Endothelial cell of umbilical vein (primary cell): Measurements from ENCODE around the gene PLA2G5. TPM values are rescaled to one million over a fixed set of nuclear protein-coding genes. Genes with fewer than 3 reads are reported as not detected.
"Not testable (repeated sequence)": the region's sequence is repeated elsewhere in the genome, so short reads cannot be mapped to it uniquely, and the experiment has no call there.

Experiments used
- BruUV-seq: library from RNA; stranded (reverse); fragments of 400-500 nt; replicated peaks from 2 replicates; lab custom pipeline; 2021; lab: Mats Ljungman, UMichigan
- CTCF ChIA-PET: fragments of 300-600, 350-600 bp; sonication (Branson Sonifier 250); formaldehyde crosslinking; loops from one replicate; lab custom pipeline; 2021; ENCODE audit warnings: antibody characterized with exemption, inconsistent platforms; lab: Charles Lee
- POLR2A ChIA-PET: fragments of 300-600, 350-600 bp; sonication (Branson Sonifier 250); formaldehyde crosslinking; loops from one replicate; lab custom pipeline; 2021; ENCODE audit warnings: antibody characterized with exemption, inconsistent platforms; lab: Charles Lee
- DNase-seq: peaks from one replicate; pipeline ENCODE4 v3.0.0-alpha.2; 2011; ENCODE audit warnings: low read depth, low spot score
- FAIRE-seq: peaks from 2 replicates; lab custom pipeline; 2011; peaks lifted over from hg19 to GRCh38; lab: Jason Lieb, UNC
- H2AFZ ChIP-seq: 2 replicates; pipeline ENCODE4 v1.6.0; 2012; ENCODE audit warnings: low read depth, low read length, control low read depth, inconsistent platforms
- H3K27ac ChIP-seq: 2 replicates; pipeline ENCODE4 v1.5.1; 2011; ENCODE audit warnings: low read depth, mild to moderate bottlenecking, control low read depth, low read length, moderate library complexity; ENCODE audit not compliant: insufficient read depth
- H3K27me3 ChIP-seq, 2 experiments: 2 replicates each; pipeline versions ENCODE4 v1.6.0 to v1.6.1; 2011; ENCODE audit warnings: low read length in 2 of 2, mixed read lengths in 1 of 2; ENCODE audit not compliant: control insufficient read depth in 2 of 2, insufficient read depth in 2 of 2
- H3K36me3 ChIP-seq, 2 experiments: 2 replicates in 1 of 2; 3 replicates in 1 of 2; pipeline ENCODE4 v1.5.1; 2011; ENCODE audit warnings: low read length in 2 of 2, mild to moderate bottlenecking in 1 of 2, moderate library complexity in 1 of 2; ENCODE audit not compliant: control insufficient read depth in 2 of 2, insufficient read depth in 2 of 2; ENCODE audit errors: extremely low read depth in 1 of 2
- H3K4me1 ChIP-seq: 3 replicates; pipeline ENCODE4 v1.5.1; 2011; ENCODE audit warnings: mild to moderate bottlenecking, low read length; ENCODE audit not compliant: control insufficient read depth, insufficient read depth; ENCODE audit errors: extremely low read depth
- H3K4me2 ChIP-seq: 2 replicates; pipeline ENCODE4 v1.6.1; 2011; ENCODE audit warnings: low read length, control low read depth, mixed read lengths; ENCODE audit not compliant: insufficient read depth
- H3K4me3 ChIP-seq, 3 experiments: fragments of 200-600 bp in 1 of 3; sonication (generic), shearing (Covaris generic) in 1 of 3; replicated peaks in 1 of 3; 2 replicates each; pipeline ENCODE4 v1.5.1; 2011 to 2016; ENCODE audit warnings: control low read depth in 3 of 3, low read length in 3 of 3, mild to moderate bottlenecking in 2 of 3, inconsistent platforms in 1 of 3, low read depth in 1 of 3, moderate library complexity in 1 of 3; ENCODE audit not compliant: insufficient read depth in 1 of 3
- H3K79me2 ChIP-seq: 2 replicates; pipeline ENCODE4 v1.6.0; 2012; ENCODE audit warnings: low read length, inconsistent platforms; ENCODE audit not compliant: control insufficient read depth, insufficient read depth
- H3K9ac ChIP-seq: replicated peaks from 2 replicates; pipeline ENCODE3; 2011; ENCODE audit warnings: low read length, control low read depth; ENCODE audit not compliant: insufficient read depth; ENCODE audit errors: extremely low read depth
- H3K9me1 ChIP-seq: replicated peaks from 3 replicates; pipeline ENCODE4 v1.6.0; 2011; ENCODE audit warnings: mild to moderate bottlenecking, low read length; ENCODE audit not compliant: control insufficient read depth, insufficient read depth; ENCODE audit errors: extremely low read depth
- H3K9me3 ChIP-seq: replicated peaks from 2 replicates; pipeline ENCODE4 v1.5.1; 2012; ENCODE audit warnings: low read length, inconsistent platforms; ENCODE audit not compliant: control insufficient read depth, insufficient read depth
- H4K20me1 ChIP-seq: replicated peaks from 2 replicates; pipeline ENCODE3; 2011; ENCODE audit warnings: mild to moderate bottlenecking, low read length; ENCODE audit not compliant: control insufficient read depth, insufficient read depth; ENCODE audit errors: extremely low read depth
- CTCF ChIP-seq, 2 donors: IDR thresholded peaks; 1 replicate in 1 of 2; 2 replicates in 1 of 2; pipeline ENCODE4 v1.5.1; 2011; ENCODE audit warnings: low read length in 2 of 2, mild to moderate bottlenecking in 2 of 2, moderate library complexity in 2 of 2, control low read depth in 1 of 2, inconsistent platforms in 1 of 2, low read depth in 1 of 2; ENCODE audit not compliant: insufficient read depth in 1 of 2; ENCODE audit errors: extremely low read depth in 1 of 2
- EZH2 ChIP-seq: IDR thresholded peaks from 2 replicates; pipeline ENCODE4 v1.6.1; 2012; ENCODE audit warnings: borderline replicate concordance, low read depth, mild to moderate bottlenecking, moderate library complexity, low read length, inconsistent platforms; ENCODE audit not compliant: severe bottlenecking
- FOS ChIP-seq: IDR thresholded peaks from 2 replicates; pipeline ENCODE4 v1.6.1; 2011; ENCODE audit warnings: mild to moderate bottlenecking, low read length, moderate library complexity, borderline replicate concordance; ENCODE audit not compliant: insufficient read depth
- GATA2 ChIP-seq: IDR thresholded peaks from 2 replicates; pipeline ENCODE4 v1.7.0; 2011; ENCODE audit warnings: low read depth, mild to moderate bottlenecking, moderate library complexity, mixed read lengths, low read length; ENCODE audit not compliant: insufficient read length, insufficient read depth
- JUN ChIP-seq: IDR thresholded peaks from 2 replicates; pipeline ENCODE4 v1.6.1; 2011; ENCODE audit warnings: borderline replicate concordance, low read depth; ENCODE audit not compliant: insufficient read length, insufficient read depth
- MAX ChIP-seq: IDR thresholded peaks from 2 replicates; pipeline ENCODE4 v1.6.1; 2011; ENCODE audit not compliant: insufficient read depth, insufficient read length
- MYC ChIP-seq: IDR thresholded peaks from one replicate; pipeline ENCODE4 v1.6.1; 2011; ENCODE audit warnings: mild to moderate bottlenecking, low read depth, low read length
- POLR2A ChIP-seq: IDR thresholded peaks from 2 replicates; pipeline ENCODE4 v1.6.1; 2012; ENCODE audit warnings: low read depth, mild to moderate bottlenecking, control low read depth, low read length
- POLR2AphosphoS5 ChIP-seq: IDR thresholded peaks from 2 replicates; pipeline ENCODE4 v1.6.1; 2012; ENCODE audit warnings: low read depth, mild to moderate bottlenecking, control low read depth, low read length, moderate library complexity; ENCODE audit not compliant: insufficient read depth
- dilution Hi-C: fragments of 300-500 bp; cut with MboI; formaldehyde crosslinking; loops from one replicate; pipeline ENCODE4 v1.15.0; 2019; ENCODE audit warnings: low sequenced_read_pairs; ENCODE audit not compliant: extremely low pct_ligation_motif_present
- intact Hi-C: fragments of 100-400 bp; cut with micrococcal nuclease; formaldehyde crosslinking; loops from one replicate; pipeline ENCODE4 v1.10.0; 2022
- polyA plus RNA-seq, 4 experiments: library from polyadenylated mRNA; depleted of rRNA in 3 of 4; stranded (reverse) in 3 of 4; unstranded in 1 of 4; fragments of >200 nt; gene quantifications; 2 replicates each; pipeline versions ENCODE4 v1.2.1 to v1.2.3, GENCODE V29; 2011 to 2012; ENCODE audit warnings: missing spikeins in 1 of 4
- total RNA-seq: library from RNA; stranded (reverse); gene quantifications from 2 replicates; pipeline ENCODE4 v1.2.3, GENCODE V29; 2021

PLA2G5 gene
- total and polyA plus RNA-seq, 2 donors (not counting 3 experiments of a cell fraction or from before 2014, with no cell fraction given) = 0.06 TPM; not detected in 1

GRCh38 chr1:20029178-20029912 lies 40.6 kb upstream of the PLA2G5 start:
- no peaks in the 10 kb centered on the region for H3K36me3 ChIP-seq
- DNase-seq = peak; percentile 30
- dilution Hi-C loops (no loop called here), intact Hi-C loops (no loop called here)
- H3K9me3 ChIP-seq = no peaks in the 10 kb centered on the region
- no peak overlapping the region for H3K27ac ChIP-seq
- POLR2A ChIA-PET = no interaction called here
- no peak overlapping the region for H3K4me3 ChIP-seq
- CTCF ChIA-PET = no interaction called here
- no peaks in the 10 kb centered on the region for H4K20me1 ChIP-seq
- H2AFZ ChIP-seq = no peak overlapping the region
- H3K4me2 ChIP-seq = no peak overlapping the region
- no peak for FAIRE-seq
- no peak overlapping the region for H3K9ac ChIP-seq
- no peaks in the 10 kb centered on the region for H3K4me1 ChIP-seq
- no peaks in the 10 kb centered on the region for H3K9me1 ChIP-seq
- peaks cover 0 to 4% of the 10 kb centered on the region in 2 experiments for H3K27me3 ChIP-seq
- no peak for TF ChIP-seq GATA2
- TF ChIP-seq JUN = no peak
- TF ChIP-seq MAX = no peak
- TF ChIP-seq CTCF (IDR thresholded peaks at IDR 0.05; ENCODE audit: extremely low read depth in 1 of 2, insufficient read depth in 1 of 2, low read depth in 1 of 2, low read length in 2 of 2) = no peak
- TF ChIP-seq FOS = no peak
- TF ChIP-seq MYC = no peak
- no peak for TF ChIP-seq POLR2A
- no peak for TF ChIP-seq POLR2AphosphoS5
- TF ChIP-seq EZH2 = no peak
- no peaks in the 10 kb centered on the region for H3K79me2 ChIP-seq
- BruUV-seq = no TSS peak

GRCh38 chr1:20030436-20031151 lies 39.4 kb upstream of the PLA2G5 start:
- dilution Hi-C loops, H3K36me3 ChIP-seq: not testable (repeated sequence)

More at GRCh38 chr1:20030436-20031151, 39.4 kb upstream of the PLA2G5 start:
- FAIRE-seq, POLR2A ChIA-PET, H4K20me1 ChIP-seq, H3K4me1 ChIP-seq, H3K9ac ChIP-seq, BruUV-seq, H3K9me3 ChIP-seq, DNase-seq, H3K4me3 ChIP-seq, H3K27ac ChIP-seq, H3K4me2 ChIP-seq, CTCF ChIA-PET, H2AFZ ChIP-seq, H3K27me3 ChIP-seq, intact Hi-C loops, H3K9me1 ChIP-seq, H3K79me2 ChIP-seq: not testable (repeated sequence)
